Mesenteric fat pad (tissue), 1 donor: ENCODE measurements around the gene PARD6B. TPM values are rescaled to one million over a fixed set of nuclear protein-coding genes. Genes with fewer than 3 reads are reported as not detected.
"Not testable (repeated sequence)": the region's sequence is repeated elsewhere in the genome, so short reads cannot be mapped to it uniquely, and the experiment has no call there.

Source experiments
- DNase-seq: peaks from one replicate; pipeline ENCODE4 v3.0.0-alpha.2; 2020; ENCODE audit warnings: low spot score
- total RNA-seq: library from RNA; stranded (reverse); fragmentation: NEBNext Ultra II Directional; extraction: Animal tissue kit (Norgen Biotek cat#: 25700); gene quantifications from one replicate; pipeline ENCODE4 v1.2.1, GENCODE V29; 2021
- donor health status: DM: yes; HTN: yes; CAD: no.

PARD6B gene
- total RNA-seq, 1 donor from 2014 or later: 2.0 TPM

GRCh38 chr20:50798650-50799049 is 67.3 kb downstream of the PARD6B start:
- no peak for DNase-seq

GRCh38 chr20:50799176-50799889 is 68.0 kb downstream of the PARD6B start:
- no peak for DNase-seq

GRCh38 chr20:50799890-50800550 is 68.6 kb downstream of the PARD6B start:
- no peak for DNase-seq

- DNase-seq: not testable (repeated sequence)
Measured at GRCh38 chr20:50800986-50801746, 69.8 kb downstream of the PARD6B start.

- DNase-seq: no peak
Measured at GRCh38 chr20:50801747-50802125, 70.4 kb downstream of the PARD6B start.

- DNase-seq: no peak
Measured at GRCh38 chr20:50802289-50802688, 70.9 kb downstream of the PARD6B start.

GRCh38 chr20:50804437-50805348 is 73.3 kb downstream of the PARD6B start:
- no peak for DNase-seq

- DNase-seq: no peak
Measured at GRCh38 chr20:50805349-50805684, 73.9 kb downstream of the PARD6B start.

GRCh38 chr20:50806126-50806768 is 74.9 kb downstream of the PARD6B start:
- DNase-seq: no peak

Other genes with a start within 250 kb of the PARD6B start
- 50.9 TPM for gene PTPN1, start 221.2 kb upstream of the PARD6B start, total RNA-seq
- gene RIPOR3, start 40.0 kb upstream of the PARD6B start, total RNA-seq: 19.7 TPM
- 1.1 TPM for gene BCAS4, start 63.5 kb downstream of the PARD6B start, total RNA-seq
- gene ADNP, start 199.9 kb downstream of the PARD6B start, total RNA-seq: 42.0 TPM
- 34.2 TPM for gene DPM1, start 227.0 kb downstream of the PARD6B start, total RNA-seq
- 3.6 TPM for gene MOCS3, start 227.2 kb downstream of the PARD6B start, total RNA-seq